Neural progenitor cell (in vitro differentiated cells): ENCODE data around the gene PANK4. TPM values are rescaled to one million over a fixed set of nuclear protein-coding genes. Genes with fewer than 3 reads are reported as not detected.

ENCODE experiments used
- DNase-seq: peaks from one replicate; pipeline ENCODE4 v3.0.0-alpha.2; 2016; ENCODE audit warnings: low spot score
- H2AFZ ChIP-seq: fragments of 200-600 bp; sonication (generic); replicated peaks from 2 replicates; pipeline ENCODE4 v1.6.1; 2016; ENCODE audit warnings: antibody characterized with exemption
- H3F3A ChIP-seq: fragments of 200-600 bp; sonication (generic); 2 replicates; pipeline ENCODE4 v1.6.1; 2016; ENCODE audit warnings: antibody characterized with exemption, low read depth
- H3K27ac ChIP-seq: fragments of 200-600 bp; sonication (generic); 2 replicates; pipeline ENCODE4 v1.5.1; 2016; ENCODE audit warnings: mild to moderate bottlenecking
- H3K27me3 ChIP-seq: fragments of 200-600 bp; sonication (generic); 2 replicates; pipeline ENCODE4 v1.6.1; 2016; ENCODE audit warnings: mild to moderate bottlenecking, moderate library complexity
- H3K36me3 ChIP-seq: fragments of 200-600 bp; sonication (generic); 2 replicates; pipeline ENCODE4 v1.5.1; 2016
- H3K4me1 ChIP-seq: fragments of 200-600 bp; sonication (generic); 2 replicates; pipeline ENCODE4 v1.6.1; 2016; ENCODE audit warnings: mixed run types
- H3K4me2 ChIP-seq: fragments of 200-600 bp; sonication (generic); 2 replicates; pipeline ENCODE4 v1.6.1; 2016
- H3K4me3 ChIP-seq: fragments of 200-600 bp; sonication (generic); 2 replicates; pipeline ENCODE4 v1.5.1; 2016
- H3K79me2 ChIP-seq: fragments of 200-600 bp; sonication (generic); 2 replicates; pipeline ENCODE4 v1.6.1; 2016; ENCODE audit warnings: low read depth
- H3K9ac ChIP-seq: fragments of 200-600 bp; sonication (generic); 2 replicates; pipeline ENCODE4 v1.6.1; 2016
- H3K9me3 ChIP-seq: fragments of 200-600 bp; sonication (generic); 2 replicates; pipeline ENCODE4 v1.5.1; 2016; ENCODE audit warnings: low read depth
- H4K20me1 ChIP-seq: fragments of 200-600 bp; sonication (generic); 2 replicates; pipeline ENCODE4 v1.6.1; 2016; ENCODE audit warnings: low read depth
- H3K27ac Mint-ChIP-seq: 3 replicates; pipeline ENCODE4 v1.8.0; 2021; ENCODE audit warnings: mixed read lengths
- H3K27me3 Mint-ChIP-seq: 2 replicates; pipeline ENCODE4 v1.8.0; 2022; ENCODE audit warnings: low read depth, mild to moderate bottlenecking, inconsistent platforms, moderate library complexity, mixed read lengths; ENCODE audit not compliant: insufficient read depth
- H3K36me3 Mint-ChIP-seq: 3 replicates; pipeline ENCODE4 v1.8.0; 2021; ENCODE audit warnings: mixed read lengths
- H3K4me1 Mint-ChIP-seq: 3 replicates; pipeline ENCODE4 v1.8.0; 2021; ENCODE audit warnings: mixed read lengths
- H3K4me3 Mint-ChIP-seq: 3 replicates; pipeline ENCODE4 v1.8.0; 2021; ENCODE audit warnings: mild to moderate bottlenecking, moderate library complexity, mixed read lengths
- H3K9me3 Mint-ChIP-seq: 3 replicates; pipeline ENCODE4 v1.8.0; 2020; ENCODE audit warnings: mixed read lengths
- EZH2 ChIP-seq: fragments of 200-600 bp; sonication (generic); IDR thresholded peaks from 2 replicates; pipeline ENCODE4 v1.6.1; 2017; ENCODE audit warnings: antibody characterized with exemption, mild to moderate bottlenecking, moderate library complexity
- EZH2phosphoT487 ChIP-seq: fragments of 200-600 bp; sonication (generic); IDR thresholded peaks from 2 replicates; pipeline ENCODE4 v1.6.1; 2017; ENCODE audit warnings: antibody characterized with exemption
- total RNA-seq: library from RNA; depleted of rRNA; stranded (reverse); fragments of >200 nt; gene quantifications from 2 replicates; pipeline ENCODE4 v1.2.3, GENCODE V29; 2015; ENCODE audit warnings: low replicate concordance
- TF ChIP-seq, protein P1 (sequence below): fragments of 200-600 bp; sonication (generic); IDR thresholded peaks from 2 replicates; pipeline ENCODE4 v1.5.1; 2017; ENCODE audit warnings: antibody characterized with exemption, mild to moderate bottlenecking

PANK4 gene
- total RNA-seq, 1 donor from 2014 or later, result 30.6 TPM

DNA sequence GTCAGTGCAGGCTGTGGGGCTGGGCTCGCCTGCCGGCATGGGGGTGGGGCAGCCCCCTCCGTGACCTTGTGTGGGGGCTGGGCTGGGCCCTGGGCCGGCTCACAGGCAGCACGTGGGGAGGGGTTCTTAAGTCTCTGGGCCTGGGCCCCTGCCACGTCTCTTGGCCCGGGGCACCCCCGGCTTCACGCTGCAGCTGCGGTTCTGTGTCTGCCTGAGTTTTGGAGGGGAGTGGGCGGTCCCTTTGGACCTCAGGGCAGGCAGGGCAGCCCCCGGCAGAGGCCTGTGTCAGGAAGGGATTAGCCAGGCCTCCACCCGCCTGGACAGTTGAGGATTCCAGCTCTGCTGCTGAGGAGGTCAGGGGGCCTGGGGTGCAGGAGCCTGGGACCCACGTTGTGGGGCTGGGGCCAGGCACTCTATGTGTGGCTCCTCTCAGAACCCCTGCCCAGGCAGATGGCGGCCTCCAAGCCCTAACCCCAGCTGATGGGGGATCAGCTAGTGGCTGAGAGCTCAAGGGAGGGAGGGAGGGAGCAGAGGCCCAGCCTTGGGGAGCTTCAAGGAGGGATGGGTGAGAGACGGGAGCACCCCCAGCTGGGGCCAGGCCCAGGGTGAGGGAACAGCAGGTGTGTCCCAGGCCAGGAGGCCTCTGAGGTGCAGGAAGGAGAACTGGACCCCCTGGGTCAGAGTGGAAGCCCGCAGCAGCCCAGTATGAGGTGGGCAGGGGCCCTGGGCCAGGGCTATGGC lies 52.1 kb downstream of the PANK4 start:
- DNase-seq, result peak; percentile 68
- H3K9me3 ChIP-seq, result no peaks in the 10 kb centered on the region
- H2AFZ ChIP-seq, result no peak overlapping the region
- no peak overlapping the region for H3K27ac ChIP-seq
- no peaks in the 10 kb centered on the region for H3K36me3 ChIP-seq
- no peaks in the 10 kb centered on the region for H3K36me3 Mint-ChIP-seq
- H3K4me3 ChIP-seq, result no peak overlapping the region
- H3K27me3 Mint-ChIP-seq, result peaks cover 2% of the 10 kb centered on the region
- peak overlapping the region; percentile 69 for H3K4me2 ChIP-seq
- H3K4me1 Mint-ChIP-seq, result peaks cover 20% of the 10 kb centered on the region
- H3K9ac ChIP-seq, result no peak overlapping the region
- peaks cover 51% of the 10 kb centered on the region for H3K4me1 ChIP-seq
- H3K4me3 Mint-ChIP-seq, result no peak overlapping the region
- H3K27me3 ChIP-seq, result no peaks in the 10 kb centered on the region
- H3K9me3 Mint-ChIP-seq, result no peaks in the 10 kb centered on the region
- no peaks in the 10 kb centered on the region for H3K79me2 ChIP-seq
- TF ChIP-seq EZH2 (no peak), EZH2phosphoT487 (no peak)
- TF ChIP-seq, protein P1, sequence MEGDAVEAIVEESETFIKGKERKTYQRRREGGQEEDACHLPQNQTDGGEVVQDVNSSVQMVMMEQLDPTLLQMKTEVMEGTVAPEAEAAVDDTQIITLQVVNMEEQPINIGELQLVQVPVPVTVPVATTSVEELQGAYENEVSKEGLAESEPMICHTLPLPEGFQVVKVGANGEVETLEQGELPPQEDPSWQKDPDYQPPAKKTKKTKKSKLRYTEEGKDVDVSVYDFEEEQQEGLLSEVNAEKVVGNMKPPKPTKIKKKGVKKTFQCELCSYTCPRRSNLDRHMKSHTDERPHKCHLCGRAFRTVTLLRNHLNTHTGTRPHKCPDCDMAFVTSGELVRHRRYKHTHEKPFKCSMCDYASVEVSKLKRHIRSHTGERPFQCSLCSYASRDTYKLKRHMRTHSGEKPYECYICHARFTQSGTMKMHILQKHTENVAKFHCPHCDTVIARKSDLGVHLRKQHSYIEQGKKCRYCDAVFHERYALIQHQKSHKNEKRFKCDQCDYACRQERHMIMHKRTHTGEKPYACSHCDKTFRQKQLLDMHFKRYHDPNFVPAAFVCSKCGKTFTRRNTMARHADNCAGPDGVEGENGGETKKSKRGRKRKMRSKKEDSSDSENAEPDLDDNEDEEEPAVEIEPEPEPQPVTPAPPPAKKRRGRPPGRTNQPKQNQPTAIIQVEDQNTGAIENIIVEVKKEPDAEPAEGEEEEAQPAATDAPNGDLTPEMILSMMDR, result no peak
- peaks cover 4% of the 10 kb centered on the region for H4K20me1 ChIP-seq
- no peaks in the 10 kb centered on the region for H3F3A ChIP-seq
- no peak overlapping the region for H3K27ac Mint-ChIP-seq

DNA sequence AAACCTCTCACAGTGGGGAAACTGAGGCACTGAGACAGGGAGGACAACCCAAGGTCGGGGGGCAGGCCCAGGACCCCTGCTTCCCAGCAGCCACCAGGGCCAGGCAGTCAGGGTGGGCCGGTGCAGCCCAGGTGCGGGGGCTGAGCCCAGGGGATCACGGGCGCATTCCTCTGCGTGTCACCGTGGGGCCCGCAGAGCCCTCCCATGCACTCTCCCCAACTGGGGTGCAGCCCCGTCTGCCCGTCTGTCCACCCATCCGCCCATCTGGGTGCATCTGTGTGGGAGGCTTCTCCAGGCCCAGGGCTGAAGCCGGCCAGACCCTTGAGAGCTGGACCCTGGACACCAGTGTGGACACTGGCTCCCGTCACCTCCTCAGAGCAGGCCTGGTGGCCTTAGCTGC lies 53.2 kb downstream of the PANK4 start:
- Mint-ChIP-seq H3K27ac (no peak overlapping the region), H3K4me3 (no peak overlapping the region), H3K27me3 (peaks cover 7% of the 10 kb centered on the region), H3K4me1 (peaks cover 23% of the 10 kb centered on the region), H3K36me3 (no peaks in the 10 kb centered on the region), H3K9me3 (no peaks in the 10 kb centered on the region)
- Histone ChIP-seq H4K20me1 (peaks cover 13% of the 10 kb centered on the region), H3K9ac (no peak overlapping the region), H2AFZ (no peak overlapping the region), H3K4me1 (peaks cover 51% of the 10 kb centered on the region), H3K4me3 (no peak overlapping the region), H3F3A (no peaks in the 10 kb centered on the region), H3K36me3 (no peaks in the 10 kb centered on the region), H3K79me2 (no peaks in the 10 kb centered on the region), H3K27me3 (peaks cover 8% of the 10 kb centered on the region), H3K9me3 (no peaks in the 10 kb centered on the region), H3K27ac (no peak overlapping the region), H3K4me2 (no peak overlapping the region)
- no peak for DNase-seq
- TF ChIP-seq EZH2 (no peak), EZH2phosphoT487 (no peak)
- TF ChIP-seq, protein P1, result no peak

DNA sequence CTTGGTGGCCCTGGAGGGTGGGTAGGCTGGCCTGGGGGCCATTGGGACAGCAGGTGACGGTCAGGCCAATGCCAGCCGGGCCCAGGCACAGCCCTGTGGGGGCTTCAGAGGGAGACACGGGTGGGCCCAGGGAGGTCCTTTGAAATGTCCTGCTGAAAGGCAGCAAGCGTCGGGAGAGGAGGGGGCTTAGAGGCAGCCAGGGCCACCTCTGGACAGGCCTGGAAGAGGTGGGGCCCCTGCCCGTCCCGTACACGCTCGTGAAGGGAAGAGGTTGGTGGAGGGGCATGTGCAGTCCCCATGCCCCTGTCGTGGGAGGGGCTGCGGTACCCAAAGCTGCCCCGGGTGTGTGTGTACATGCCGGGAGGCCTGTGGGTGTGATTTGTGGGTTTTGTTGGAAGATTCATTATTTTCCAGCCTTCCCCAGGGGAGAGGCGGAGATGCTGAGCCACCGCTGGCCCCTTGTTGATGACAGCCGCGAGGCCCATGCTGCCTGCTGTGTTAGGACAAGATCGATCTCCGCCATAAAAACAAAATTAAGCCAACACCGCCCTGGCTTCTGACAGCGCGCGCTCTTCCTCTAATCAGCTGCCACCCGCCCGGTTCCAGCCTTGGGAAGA lies 53.7 kb downstream of the PANK4 start:
- Mint-ChIP-seq H3K27me3 (peaks cover 7% of the 10 kb centered on the region), H3K27ac (no peak overlapping the region), H3K4me1 (peaks cover 23% of the 10 kb centered on the region), H3K9me3 (no peaks in the 10 kb centered on the region), H3K4me3 (no peak overlapping the region), H3K36me3 (no peaks in the 10 kb centered on the region)
- Histone ChIP-seq H3K9me3 (no peaks in the 10 kb centered on the region), H4K20me1 (peaks cover 18% of the 10 kb centered on the region), H3K4me1 (peaks cover 46% of the 10 kb centered on the region), H3K27me3 (peaks cover 11% of the 10 kb centered on the region), H2AFZ (no peak overlapping the region), H3F3A (no peaks in the 10 kb centered on the region), H3K4me2 (no peak overlapping the region), H3K27ac (no peak overlapping the region), H3K9ac (no peak overlapping the region), H3K79me2 (no peaks in the 10 kb centered on the region), H3K36me3 (no peaks in the 10 kb centered on the region), H3K4me3 (no peak overlapping the region)
- TF ChIP-seq EZH2 (no peak), EZH2phosphoT487 (no peak)
- TF ChIP-seq, protein P1, result no peak
- DNase-seq, result no peak
